Prostate gland (tissue), 2 donors: ENCODE measurements around the gene KRT86.

Experiments
- CTCF ChIP-seq, 4 experiments: fragments of 200-600 bp in 2 of 4; fragments of 450-650 bp in 2 of 4; sonication (generic) in 2 of 4; IDR thresholded peaks; 1 replicate in 3 of 4; 2 replicates in 1 of 4; pipeline ENCODE4 v1.5.1; 2016 to 2019; ENCODE audit warnings: antibody characterized with exemption in 4 of 4, mild to moderate bottlenecking in 2 of 4, moderate library complexity in 2 of 4
- POLR2AphosphoS5 ChIP-seq: sonication (generic); formaldehyde crosslinking; IDR thresholded peaks from one replicate; pipeline ENCODE4 v1.6.1; 2017; ENCODE audit warnings: antibody characterized with exemption

DNA sequence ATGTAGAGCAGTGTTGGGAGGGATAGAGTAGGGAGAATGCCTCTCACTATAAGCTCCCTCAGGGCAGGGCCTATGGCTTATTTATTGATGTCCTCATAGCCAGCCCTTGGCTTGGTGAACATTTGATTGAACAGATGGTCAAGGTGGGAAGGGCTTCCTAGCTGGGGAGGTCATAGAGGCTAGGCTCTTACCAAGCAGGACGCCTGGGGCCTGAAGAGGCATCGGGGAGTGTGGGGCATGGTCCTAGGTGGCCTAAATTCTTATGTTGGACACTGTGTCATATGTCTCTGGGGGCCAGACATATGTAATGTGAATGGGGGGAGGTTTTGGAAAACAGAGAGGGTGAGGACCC is 17.9 kb upstream of the KRT86 start:
- TF ChIP-seq CTCF (IDR thresholded peaks at IDR 0.05) (no peak), POLR2AphosphoS5 (no peak)
